Left lobe of liver (tissue), 2 donors: Measurements from ENCODE around the gene FSTL3. TPM values are rescaled to one million over a fixed set of nuclear protein-coding genes. Genes with fewer than 3 reads are reported as not detected.
"Not testable (repeated sequence)": the region's sequence is repeated elsewhere in the genome, so short reads cannot be mapped to it uniquely, and the experiment has no call there.

ENCODE experiments used
- ATAC-seq: fragments of 200-7000 bp; cut with Tn5 transposase; one replicate; pipeline ENCODE4 v1.9.1; 2020; ENCODE audit warnings: mild to moderate bottlenecking, moderate library complexity
- DNase-seq: peaks from one replicate; pipeline ENCODE4 v3.0.0-alpha.2; 2020; ENCODE audit warnings: low spot score
- total RNA-seq: library from RNA; stranded (reverse); gene quantifications from one replicate; pipeline ENCODE4 v1.2.1, GENCODE V29; 2021
- donor health status: DM: no; HTN: no; CAD: no; lungs with moderate emphysema.
- donor health status: DM: no; HTN: yes; CAD: no.

FSTL3 gene
- total RNA-seq, 1 donor from 2014 or later = 4.3 TPM

DNA sequence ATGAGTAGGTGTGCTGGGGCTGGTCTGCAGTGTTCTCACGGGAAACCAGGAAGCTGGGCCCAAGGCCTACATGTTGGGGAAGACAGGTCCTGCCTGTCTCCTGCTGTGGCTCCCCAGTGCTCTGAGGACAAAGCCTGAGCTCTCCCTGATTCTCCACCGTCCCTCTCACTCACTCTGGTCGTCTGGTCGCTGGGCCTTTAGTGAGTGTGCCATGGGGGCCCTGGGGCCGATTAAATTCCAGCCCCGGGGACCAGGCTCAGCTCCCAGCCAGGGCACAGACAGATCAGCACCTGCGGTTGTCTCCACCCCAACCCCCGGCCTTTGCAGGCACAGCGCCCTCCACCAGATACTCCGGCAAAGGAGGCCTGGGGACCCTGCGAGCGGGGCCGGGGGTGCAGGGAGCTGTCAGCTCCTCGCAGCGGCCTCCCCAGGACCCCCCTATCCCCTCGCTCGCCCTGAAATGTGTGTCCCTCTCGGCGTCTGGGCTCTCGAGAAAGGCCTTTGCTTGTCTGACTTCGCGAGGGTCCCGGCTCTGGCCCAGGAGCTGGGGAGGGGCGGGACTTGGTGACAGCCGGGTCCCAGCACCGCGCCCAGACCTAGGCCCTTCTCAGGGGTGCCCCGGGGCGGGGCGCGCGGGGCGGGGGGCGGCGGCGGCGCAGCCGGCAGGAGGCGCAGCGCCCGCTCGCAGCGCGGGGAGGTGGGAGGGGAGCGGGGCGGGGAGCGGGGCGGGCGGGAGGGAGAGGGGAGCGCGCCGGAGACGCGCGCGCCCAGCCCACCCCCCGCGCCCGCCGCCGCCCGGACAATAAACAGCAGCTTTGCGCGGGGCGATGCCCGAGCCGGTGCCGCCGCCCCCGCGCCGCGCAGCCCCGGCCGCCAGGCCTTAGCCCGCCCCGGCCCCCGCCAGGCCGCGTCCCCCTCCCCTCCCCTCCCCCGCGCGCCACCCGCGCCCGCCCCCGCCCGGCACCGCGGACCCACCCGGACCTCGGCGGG lies 32.3 kb downstream of the FSTL3 start, which contains the start of gene PALM:
Gene PALM, plus strand, starts transcription at position 782 of the 990 bp plus-strand sequence. CDS start 212 bp downstream, outside the sequence.
- ATAC-seq (no peak), DNase-seq (no peak)

- no peak for ATAC-seq
- DNase-seq = no peak
Observed at GRCh38 chr19:709196-709964, 33.2 kb downstream of the FSTL3 start.

DNA sequence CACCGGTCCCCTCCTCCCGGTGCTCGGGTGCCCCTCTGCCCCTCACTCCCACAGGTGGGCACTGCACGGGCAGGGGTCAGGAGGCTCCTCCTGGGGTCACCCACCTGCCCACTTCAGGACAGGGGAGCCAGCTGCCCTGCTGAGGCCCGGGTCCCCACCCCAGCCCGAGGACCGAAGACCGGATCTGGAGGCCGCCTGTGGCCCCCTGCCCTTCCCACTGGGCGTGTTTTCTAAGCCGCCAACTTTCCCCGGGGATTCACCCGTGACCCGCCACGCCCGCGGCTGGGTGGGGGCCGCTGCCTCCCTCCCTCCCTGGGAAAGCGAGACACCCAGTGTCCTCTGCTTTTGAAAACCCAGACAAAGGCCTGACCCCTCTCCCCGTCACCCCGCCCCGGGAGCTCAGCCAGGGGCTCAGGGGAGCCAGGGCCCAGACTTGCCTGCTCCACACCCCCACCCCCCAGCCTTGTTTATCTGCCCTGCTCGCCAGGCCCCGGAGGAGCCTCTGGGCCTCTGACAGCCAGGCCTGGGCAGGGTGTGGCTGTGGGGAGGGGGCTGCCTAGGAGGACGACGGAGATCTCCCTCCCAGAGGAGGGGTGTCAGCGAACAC lies 33.9 kb downstream of the FSTL3 start:
- ATAC-seq = peak; percentile 7

DNA sequence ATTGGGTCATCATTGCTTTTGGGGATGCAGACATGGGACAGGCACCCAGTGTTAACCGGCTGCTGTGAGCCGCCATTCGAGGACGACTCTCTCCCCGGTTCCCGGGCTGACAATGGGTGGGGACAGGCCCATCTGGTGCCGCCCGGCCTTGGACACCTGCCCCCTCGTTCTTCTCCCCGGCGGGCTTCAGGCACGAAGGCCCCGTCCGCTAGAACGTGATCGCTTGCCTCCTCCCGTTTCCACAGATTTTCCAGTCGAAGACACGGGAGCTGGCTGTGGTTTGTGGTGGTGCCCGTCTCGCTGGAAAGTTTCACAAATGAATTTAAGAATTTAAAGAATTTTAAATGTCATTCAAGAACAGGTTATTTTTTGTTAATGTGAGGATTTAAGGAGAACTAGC lies 34.6 kb downstream of the FSTL3 start:
- no peak for DNase-seq
- ATAC-seq = no peak

More for the DNA sequence above, 33.9 kb downstream of the FSTL3 start:
- DNase-seq = no peak

GRCh38 chr19:711254-711653 lies 35.1 kb downstream of the FSTL3 start:
- DNase-seq (no peak), ATAC-seq (no peak)

- ATAC-seq = no peak
- DNase-seq = no peak
Observed at GRCh38 chr19:715347-715746, 39.2 kb downstream of the FSTL3 start.

DNA sequence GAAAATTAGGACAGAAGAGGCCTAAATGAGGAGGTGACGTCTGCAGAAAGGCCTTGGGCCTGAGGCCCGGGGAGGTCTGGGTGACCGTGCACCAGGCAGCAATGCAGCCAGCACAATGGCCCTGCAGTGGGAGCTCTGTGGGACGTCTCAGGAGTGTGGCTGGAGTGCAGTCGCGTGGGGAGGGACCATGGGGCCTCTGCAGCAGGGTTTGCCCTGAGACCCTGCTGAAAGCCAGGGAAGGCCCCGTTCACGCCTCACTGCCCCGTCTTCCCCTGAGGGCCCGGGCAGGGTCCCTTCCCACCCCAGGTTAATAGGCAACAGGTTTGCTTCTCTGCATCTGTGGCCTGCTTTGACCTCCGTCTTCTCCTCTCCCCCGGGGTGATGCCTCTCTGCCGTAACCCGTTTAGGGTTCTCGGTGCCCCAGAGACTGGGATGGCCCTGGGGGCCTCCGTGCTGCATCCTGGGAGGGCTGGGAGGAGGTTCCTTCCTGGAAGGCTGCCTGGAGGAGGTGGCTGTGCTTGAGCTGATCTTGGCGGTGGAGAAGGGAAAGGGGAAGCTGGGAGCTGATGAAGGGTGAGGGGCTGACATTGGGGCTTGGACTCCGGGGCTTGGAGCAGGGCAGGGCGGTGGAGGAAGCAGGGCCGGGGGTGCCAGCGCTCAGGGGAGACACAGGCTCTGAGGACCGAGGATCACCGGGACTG lies 42.2 kb downstream of the FSTL3 start:
- ATAC-seq (peak; percentile 20), DNase-seq (no peak)

DNA sequence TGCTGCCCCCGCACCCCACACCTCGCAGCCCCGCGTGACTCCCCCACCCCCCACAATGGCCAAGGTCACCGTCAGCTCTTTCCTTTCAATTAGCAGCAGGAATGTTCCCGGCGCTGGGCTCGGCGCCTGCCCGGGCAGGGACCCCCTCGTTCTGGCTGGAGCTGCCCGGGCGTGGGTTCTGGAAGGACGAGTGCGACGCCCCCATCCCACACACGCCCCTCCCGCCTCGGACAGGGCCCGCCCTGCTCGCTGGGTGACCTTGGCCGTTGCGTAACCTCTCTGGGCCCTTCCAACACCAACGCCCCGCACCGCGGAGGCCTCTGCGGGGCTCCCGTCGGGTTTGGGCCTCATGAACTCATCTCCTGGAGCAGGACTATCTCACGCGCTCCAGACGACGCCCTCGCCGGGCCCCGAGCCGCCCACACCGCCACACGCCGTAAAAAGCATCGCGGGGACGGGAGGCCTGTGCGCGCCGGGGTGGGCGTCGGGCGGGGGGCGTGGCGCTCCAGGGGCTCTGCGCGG lies 42.9 kb downstream of the FSTL3 start:
- DNase-seq (no peak), ATAC-seq (peak; percentile 40)

DNA sequence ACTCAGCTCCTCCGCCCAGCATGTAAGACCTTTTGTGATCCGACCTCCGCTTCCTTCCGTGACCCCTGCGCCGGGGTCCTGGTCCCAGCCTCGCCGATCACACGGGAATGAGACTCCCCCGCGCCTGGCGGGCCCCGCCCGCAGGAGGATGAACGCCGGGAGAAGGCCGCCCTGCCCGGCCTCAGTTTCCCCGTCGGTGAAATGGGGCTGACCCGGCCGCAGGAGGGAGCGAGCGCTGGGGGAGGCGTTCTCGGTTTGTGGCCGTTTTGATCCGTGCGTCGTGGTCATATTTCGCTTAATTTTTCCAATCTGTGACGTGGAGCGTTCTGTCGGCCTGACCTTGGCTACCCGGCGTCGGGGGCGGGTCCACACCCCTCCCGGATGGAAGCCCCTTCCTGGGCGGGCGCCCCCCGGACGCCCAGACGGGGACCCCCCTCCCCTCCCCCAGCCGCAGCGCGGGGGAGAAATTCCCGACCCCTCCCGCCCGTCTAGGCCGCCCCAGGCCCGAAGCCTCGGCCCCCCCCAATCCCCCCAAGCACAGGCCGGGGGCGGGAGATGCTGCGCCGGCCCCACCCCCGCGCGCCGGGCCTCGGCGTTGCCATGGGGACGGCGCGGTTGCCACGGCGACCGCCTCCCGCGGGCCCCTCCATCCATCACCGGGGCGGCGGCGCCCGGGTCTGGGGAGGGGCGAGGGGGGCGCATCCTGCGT lies 43.6 kb downstream of the FSTL3 start:
- ATAC-seq (no peak), DNase-seq (no peak)

DNA sequence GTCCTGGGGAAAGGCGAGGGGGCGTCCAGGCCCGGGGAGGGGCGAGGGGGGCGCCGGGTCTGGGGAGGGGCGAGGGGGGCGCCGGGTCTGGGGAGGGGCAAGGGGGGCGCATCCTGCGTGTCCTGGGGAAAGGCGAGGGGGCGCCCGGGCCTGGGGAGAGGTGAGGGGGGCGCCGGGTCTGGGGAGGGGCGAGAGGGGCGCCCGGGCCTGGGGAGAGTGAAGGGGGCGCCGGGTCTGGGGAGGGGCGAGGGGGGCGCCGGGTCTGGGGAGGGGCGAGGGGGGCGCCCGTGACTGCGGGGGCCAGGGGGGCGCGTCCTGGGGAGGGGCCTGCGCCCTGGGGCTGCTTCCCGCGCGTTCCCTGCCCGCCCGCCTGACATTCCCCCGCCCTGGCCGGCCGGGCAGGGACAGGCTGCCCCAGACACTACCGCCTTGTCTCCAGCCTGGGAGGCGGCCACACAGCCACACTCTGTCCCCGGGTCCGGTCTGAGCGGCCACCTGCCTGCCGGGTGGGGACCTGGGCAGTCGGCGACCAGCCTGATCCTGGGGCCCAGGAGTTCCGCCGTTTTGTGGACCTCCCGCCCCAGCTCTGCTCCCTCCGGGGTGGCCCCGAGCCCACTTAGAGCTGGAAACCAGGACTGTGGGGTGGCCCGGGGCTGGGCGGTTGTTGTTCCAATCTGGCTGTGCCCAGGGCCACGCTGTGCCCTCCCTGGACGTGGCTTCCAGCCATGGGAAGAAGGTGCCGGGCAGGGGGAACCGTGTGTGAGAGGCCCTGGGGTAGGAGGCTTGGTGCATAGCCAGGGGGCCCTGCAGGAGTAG lies 44.4 kb downstream of the FSTL3 start:
- DNase-seq = no peak
- ATAC-seq = peak; percentile 53

GRCh38 chr19:722553-723101 lies 46.4 kb downstream of the FSTL3 start:
- ATAC-seq (peak; percentile 17), DNase-seq (no peak)

DNA sequence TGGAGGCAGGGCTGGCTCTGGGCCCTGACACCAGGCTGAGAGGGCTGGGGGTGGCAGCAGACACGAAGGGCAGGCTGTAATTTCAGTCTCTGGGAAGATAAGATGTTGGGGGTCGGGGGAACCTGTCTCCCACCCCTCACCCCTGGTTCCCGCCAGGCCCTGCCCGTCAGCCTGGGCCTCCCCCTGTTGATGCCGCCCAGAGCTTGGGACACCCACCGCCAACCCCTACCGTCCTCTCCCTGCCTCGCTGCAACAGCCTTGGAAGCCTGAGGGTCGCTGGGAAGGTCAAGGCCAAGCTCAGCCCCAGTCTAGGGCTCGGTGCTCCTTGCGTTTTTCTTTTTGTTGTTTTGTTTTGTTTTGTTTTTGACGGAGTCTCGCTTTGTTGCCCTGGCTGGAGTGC lies 47.1 kb downstream of the FSTL3 start:
- ATAC-seq (no peak), DNase-seq (no peak)

DNA sequence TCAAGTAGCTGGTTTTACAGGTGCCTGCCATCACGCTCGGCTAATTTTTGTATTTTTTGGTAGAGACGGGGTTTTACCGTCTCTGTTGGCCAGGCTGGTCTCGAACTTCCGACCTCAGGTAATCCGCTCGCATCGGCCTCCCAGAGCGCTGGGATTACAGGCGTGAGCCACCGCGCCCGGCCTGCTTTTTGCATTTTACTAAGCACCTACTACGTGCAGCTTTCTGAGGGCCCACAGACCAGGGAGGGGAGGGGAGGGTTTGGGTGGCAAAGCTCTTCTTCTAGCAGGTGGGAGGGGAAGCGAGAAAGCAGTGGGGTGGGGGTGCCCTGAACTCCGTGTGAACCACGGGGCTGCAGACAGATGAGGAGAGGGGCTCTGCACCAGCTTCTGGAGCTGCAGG lies 47.5 kb downstream of the FSTL3 start:
- ATAC-seq = no peak
- DNase-seq = no peak

GRCh38 chr19:725461-726089 lies 49.4 kb downstream of the FSTL3 start:
- DNase-seq (no peak), ATAC-seq (no peak)

GRCh38 chr19:726993-727956 lies 51.1 kb downstream of the FSTL3 start:
- DNase-seq (no peak), ATAC-seq (peak; percentile 23)

DNA sequence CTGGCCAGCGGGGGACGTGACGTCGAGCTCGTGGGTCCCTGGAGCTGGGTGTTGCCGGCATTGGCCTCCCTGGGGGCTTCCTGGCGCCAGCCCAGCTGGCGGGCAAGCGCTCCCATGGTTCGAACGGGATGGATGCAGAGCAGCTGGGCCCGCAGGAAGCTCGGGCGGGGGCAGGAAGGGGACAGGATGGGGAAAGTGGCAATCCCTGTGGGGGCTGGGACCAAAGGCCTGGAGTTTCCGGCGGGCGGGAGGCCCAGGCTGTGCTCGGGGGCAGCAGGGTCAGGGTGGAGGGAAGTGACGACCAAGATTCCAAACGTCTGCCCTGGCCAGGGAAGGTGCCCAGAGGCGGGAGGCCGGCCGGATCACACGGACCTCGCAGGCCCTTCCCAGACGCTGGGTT lies 51.8 kb downstream of the FSTL3 start:
- DNase-seq (peak; percentile 67), ATAC-seq (peak; percentile 76)

- not testable (repeated sequence) for ATAC-seq, DNase-seq
Observed at GRCh38 chr19:729564-729963, 53.4 kb downstream of the FSTL3 start.
